ENCODE results near the gene ADD3.

Gene ADD3

DNA sequence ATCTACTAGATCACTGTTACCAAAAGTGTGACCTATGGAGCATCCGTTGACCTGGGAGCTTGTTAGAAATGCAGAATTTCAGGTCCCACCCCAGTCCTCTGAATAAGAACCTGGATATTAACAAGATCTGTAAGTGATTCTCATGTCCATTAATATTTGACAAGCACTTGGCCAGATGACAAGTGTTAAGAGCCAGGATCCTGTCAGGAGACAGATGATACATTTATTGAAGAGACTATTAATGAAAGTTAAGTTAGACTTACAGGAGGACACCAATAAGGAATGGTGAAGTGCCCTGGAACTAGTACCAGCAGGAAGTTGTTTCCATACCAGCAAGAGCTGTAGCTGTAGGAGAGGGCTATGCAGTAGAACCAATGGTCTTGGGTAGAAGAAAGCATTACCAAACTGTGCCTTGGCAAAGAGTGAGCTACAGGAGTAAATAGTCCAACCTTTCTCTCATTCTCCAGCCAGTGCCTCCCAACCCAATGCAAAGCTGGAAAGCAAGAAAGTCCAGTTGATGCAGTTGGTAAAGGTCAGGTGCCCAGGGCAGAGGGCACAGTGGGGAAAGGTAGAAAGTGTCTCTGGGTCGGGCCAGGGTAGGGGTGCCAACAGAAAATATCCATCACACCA, 35.3 kb upstream of the ADD3 start:
- no peaks in the 10 kb centered on the region for H3K36me3 ChIP-seq (ENCODE audit: control insufficient read depth in 2 of 2, insufficient read depth in 1 of 2, low read length in 2 of 2)
- CTCF ChIA-PET: interaction anchor here (0.6 kb wide), 1 partner anchor 16 kb away, joined by 3 read pairs; no protein-coding TSS in a partner anchor
- POLR2A ChIA-PET: interaction anchor here (1.0 kb wide), 1 partner anchor 11 kb away, joined by 5 read pairs; no protein-coding TSS in a partner anchor
- peaks cover 14% of the 10 kb centered on the region for H3K4me1 ChIP-seq (ENCODE audit: control insufficient read depth, insufficient read depth, low read length)
- H3K9me3 ChIP-seq (ENCODE audit: control insufficient read depth, insufficient read depth, low read depth, low read length): no peaks in the 10 kb centered on the region
- TF ChIP-seq ZNF510 (tag by site-specific recombination; IDR thresholded peaks at IDR 0.05; ENCODE audit: insufficient replicate concordance): no peak
- TF ChIP-seq, protein P1, sequence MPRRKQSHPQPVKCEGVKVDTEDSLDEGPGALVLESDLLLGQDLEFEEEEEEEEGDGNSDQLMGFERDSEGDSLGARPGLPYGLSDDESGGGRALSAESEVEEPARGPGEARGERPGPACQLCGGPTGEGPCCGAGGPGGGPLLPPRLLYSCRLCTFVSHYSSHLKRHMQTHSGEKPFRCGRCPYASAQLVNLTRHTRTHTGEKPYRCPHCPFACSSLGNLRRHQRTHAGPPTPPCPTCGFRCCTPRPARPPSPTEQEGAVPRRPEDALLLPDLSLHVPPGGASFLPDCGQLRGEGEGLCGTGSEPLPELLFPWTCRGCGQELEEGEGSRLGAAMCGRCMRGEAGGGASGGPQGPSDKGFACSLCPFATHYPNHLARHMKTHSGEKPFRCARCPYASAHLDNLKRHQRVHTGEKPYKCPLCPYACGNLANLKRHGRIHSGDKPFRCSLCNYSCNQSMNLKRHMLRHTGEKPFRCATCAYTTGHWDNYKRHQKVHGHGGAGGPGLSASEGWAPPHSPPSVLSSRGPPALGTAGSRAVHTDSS (tag by site-specific recombination; IDR thresholded peaks at IDR 0.05): no peak
- no peak for TF ChIP-seq ZNF24 (tag by site-specific recombination; IDR thresholded peaks at IDR 0.05)
- TF ChIP-seq, protein P2, sequence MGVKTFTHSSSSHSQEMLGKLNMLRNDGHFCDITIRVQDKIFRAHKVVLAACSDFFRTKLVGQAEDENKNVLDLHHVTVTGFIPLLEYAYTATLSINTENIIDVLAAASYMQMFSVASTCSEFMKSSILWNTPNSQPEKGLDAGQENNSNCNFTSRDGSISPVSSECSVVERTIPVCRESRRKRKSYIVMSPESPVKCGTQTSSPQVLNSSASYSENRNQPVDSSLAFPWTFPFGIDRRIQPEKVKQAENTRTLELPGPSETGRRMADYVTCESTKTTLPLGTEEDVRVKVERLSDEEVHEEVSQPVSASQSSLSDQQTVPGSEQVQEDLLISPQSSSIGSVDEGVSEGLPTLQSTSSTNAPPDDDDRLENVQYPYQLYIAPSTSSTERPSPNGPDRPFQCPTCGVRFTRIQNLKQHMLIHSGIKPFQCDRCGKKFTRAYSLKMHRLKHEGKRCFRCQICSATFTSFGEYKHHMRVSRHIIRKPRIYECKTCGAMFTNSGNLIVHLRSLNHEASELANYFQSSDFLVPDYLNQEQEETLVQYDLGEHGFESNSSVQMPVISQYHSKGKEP (tag by site-specific recombination; IDR thresholded peaks at IDR 0.05): no peak
- TF ChIP-seq ZNF266 (tag by site-specific recombination; IDR thresholded peaks at IDR 0.05; ENCODE audit: low read depth): no peak
- no peak for TF ChIP-seq OSR2 (tag by site-specific recombination; IDR thresholded peaks at IDR 0.05)
- no peak for TF ChIP-seq ZFP41 (tag by site-specific recombination; IDR thresholded peaks at IDR 0.05; ENCODE audit: borderline replicate concordance)
- TF ChIP-seq, protein P3, sequence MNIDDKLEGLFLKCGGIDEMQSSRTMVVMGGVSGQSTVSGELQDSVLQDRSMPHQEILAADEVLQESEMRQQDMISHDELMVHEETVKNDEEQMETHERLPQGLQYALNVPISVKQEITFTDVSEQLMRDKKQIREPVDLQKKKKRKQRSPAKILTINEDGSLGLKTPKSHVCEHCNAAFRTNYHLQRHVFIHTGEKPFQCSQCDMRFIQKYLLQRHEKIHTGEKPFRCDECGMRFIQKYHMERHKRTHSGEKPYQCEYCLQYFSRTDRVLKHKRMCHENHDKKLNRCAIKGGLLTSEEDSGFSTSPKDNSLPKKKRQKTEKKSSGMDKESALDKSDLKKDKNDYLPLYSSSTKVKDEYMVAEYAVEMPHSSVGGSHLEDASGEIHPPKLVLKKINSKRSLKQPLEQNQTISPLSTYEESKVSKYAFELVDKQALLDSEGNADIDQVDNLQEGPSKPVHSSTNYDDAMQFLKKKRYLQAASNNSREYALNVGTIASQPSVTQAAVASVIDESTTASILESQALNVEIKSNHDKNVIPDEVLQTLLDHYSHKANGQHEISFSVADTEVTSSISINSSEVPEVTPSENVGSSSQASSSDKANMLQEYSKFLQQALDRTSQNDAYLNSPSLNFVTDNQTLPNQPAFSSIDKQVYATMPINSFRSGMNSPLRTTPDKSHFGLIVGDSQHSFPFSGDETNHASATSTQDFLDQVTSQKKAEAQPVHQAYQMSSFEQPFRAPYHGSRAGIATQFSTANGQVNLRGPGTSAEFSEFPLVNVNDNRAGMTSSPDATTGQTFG (tag by site-specific recombination; IDR thresholded peaks at IDR 0.05; ENCODE audit: borderline replicate concordance): no peak
- TF ChIP-seq GLI4 (tag by site-specific recombination; IDR thresholded peaks at IDR 0.05): no peak
- no peak overlapping the region for H3K4me3 ChIP-seq (ENCODE audit: low read depth, low read length)
- H3K27ac ChIP-seq (ENCODE audit: extremely low read depth, low read depth, low read length): no peak overlapping the region

DNA sequence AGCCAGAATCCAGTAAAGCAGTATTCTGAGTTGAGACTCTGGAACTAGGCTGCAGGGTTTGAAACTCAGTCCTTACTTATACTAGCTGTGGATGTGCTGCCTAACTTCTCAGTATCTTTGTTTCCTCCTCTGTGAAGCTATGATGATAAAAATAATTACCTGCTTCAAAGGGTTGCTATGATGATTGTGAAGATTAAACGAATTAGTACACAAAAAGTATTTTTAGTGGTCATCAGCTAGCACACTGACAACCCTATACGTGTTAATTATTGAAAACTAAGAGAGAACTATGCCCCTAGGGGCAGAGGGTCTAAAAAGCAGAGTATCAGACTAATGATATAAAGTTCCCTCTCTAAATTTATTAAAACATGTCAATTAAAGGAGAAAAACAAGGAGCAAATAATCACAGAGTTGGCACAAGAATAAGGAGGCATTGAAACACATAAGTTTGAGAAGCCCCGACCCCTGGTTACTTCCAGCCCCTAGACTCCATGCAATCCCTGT, 34.4 kb upstream of the ADD3 start:
- Histone ChIP-seq H3K9me3 (ENCODE audit: control insufficient read depth, insufficient read depth, low read depth, low read length) (no peaks in the 10 kb centered on the region), H3K4me1 (ENCODE audit: control insufficient read depth, insufficient read depth, low read length) (peaks cover 20% of the 10 kb centered on the region; the same call in 1 of the 2 replicates), H3K36me3 (ENCODE audit: control insufficient read depth in 2 of 2, insufficient read depth in 1 of 2, low read length in 2 of 2) (no peaks in the 10 kb centered on the region), H3K4me3 (ENCODE audit: low read depth, low read length) (no peak overlapping the region), H3K27ac (ENCODE audit: extremely low read depth, low read depth, low read length) (no peak overlapping the region)
- ChIA-PET CTCF (interaction anchor here (0.5 kb wide), 1 partner anchor 507 kb away, joined by 3 read pairs; no protein-coding TSS in a partner anchor), POLR2A (interaction anchor here (1.0 kb wide), 1 partner anchor 12 kb away, joined by 5 read pairs; no protein-coding TSS in a partner anchor)
- TF ChIP-seq SALL2 (tag by site-specific recombination; IDR thresholded peaks at IDR 0.05; ENCODE audit: borderline replicate concordance) (no peak), ZNF473 (tag by site-specific recombination; IDR thresholded peaks at IDR 0.05) (no peak), ZNF830 (tag by site-specific recombination; IDR thresholded peaks at IDR 0.05; ENCODE audit: low read depth) (no peak), ZNF10 (tag by site-specific recombination; IDR thresholded peaks at IDR 0.05) (no peak), ZBTB21 (tag by site-specific recombination; IDR thresholded peaks at IDR 0.05) (no peak), ZNF133 (tag by site-specific recombination; IDR thresholded peaks at IDR 0.05) (no peak), ZNF571 (tag by site-specific recombination; IDR thresholded peaks at IDR 0.05) (no peak), ZNF354C (tag by site-specific recombination; IDR thresholded peaks at IDR 0.05; ENCODE audit: borderline replicate concordance, low read depth) (no peak)
- TF ChIP-seq, protein P2 (tag by site-specific recombination; IDR thresholded peaks at IDR 0.05): no peak
- TF ChIP-seq, protein P4, sequence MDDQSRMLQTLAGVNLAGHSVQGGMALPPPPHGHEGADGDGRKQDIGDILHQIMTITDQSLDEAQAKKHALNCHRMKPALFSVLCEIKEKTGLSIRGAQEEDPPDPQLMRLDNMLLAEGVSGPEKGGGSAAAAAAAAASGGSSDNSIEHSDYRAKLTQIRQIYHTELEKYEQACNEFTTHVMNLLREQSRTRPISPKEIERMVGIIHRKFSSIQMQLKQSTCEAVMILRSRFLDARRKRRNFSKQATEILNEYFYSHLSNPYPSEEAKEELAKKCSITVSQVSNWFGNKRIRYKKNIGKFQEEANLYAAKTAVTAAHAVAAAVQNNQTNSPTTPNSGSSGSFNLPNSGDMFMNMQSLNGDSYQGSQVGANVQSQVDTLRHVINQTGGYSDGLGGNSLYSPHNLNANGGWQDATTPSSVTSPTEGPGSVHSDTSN (CRISPR knock-in tag; IDR thresholded peaks at IDR 0.05): no peak

Measured in HEK293 (cell line).